ENCODE data around the gene HDAC4.

DNA sequence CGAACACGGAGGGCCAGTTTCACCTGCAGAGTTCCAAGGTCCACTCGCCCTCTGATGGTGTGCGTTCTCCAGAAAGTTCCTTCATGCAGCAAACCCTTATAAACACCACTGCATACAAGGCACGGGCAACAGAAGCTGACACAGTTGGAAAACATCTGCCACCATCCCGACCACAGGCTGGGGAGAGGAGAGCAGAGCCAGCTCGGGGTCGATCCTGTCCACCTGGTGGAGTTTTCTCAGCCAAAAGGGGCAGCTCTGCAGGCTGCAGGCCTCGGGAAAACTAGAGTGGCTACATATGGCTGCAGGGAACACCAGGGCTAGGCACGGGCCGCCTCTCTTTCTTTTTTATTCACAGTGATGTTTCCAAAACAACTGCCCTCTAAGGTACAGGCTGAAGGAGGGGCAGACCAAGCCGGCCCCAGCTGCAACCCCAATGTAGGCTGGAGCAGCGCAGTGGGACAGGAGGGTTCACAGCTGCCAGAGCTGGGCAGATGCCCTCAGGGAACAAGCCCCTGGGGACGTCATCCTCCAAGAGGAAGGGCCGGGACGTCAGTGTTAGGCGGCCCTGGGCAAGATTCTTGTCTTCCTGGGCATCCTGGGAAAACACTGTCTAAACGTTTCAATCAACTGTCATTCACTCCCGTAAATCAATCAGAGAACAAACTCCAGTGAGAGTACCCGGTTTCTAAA lies 278.3 kb downstream of the HDAC4 start:
- TF ChIP-seq, protein P1, sequence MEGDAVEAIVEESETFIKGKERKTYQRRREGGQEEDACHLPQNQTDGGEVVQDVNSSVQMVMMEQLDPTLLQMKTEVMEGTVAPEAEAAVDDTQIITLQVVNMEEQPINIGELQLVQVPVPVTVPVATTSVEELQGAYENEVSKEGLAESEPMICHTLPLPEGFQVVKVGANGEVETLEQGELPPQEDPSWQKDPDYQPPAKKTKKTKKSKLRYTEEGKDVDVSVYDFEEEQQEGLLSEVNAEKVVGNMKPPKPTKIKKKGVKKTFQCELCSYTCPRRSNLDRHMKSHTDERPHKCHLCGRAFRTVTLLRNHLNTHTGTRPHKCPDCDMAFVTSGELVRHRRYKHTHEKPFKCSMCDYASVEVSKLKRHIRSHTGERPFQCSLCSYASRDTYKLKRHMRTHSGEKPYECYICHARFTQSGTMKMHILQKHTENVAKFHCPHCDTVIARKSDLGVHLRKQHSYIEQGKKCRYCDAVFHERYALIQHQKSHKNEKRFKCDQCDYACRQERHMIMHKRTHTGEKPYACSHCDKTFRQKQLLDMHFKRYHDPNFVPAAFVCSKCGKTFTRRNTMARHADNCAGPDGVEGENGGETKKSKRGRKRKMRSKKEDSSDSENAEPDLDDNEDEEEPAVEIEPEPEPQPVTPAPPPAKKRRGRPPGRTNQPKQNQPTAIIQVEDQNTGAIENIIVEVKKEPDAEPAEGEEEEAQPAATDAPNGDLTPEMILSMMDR (conservative IDR thresholded peaks at IDR 0.05; ENCODE audit: low read depth in 2 of 2) = no peak
- TF ChIP-seq POLR2AphosphoS5 (IDR thresholded peaks at IDR 0.05; ENCODE audit: low read depth) (no peak), EZH2 (IDR thresholded peaks at IDR 0.05; ENCODE audit: low read depth, unreplicated experiment) (no peak), STAT1 (IDR thresholded peaks at IDR 0.05; ENCODE audit: unreplicated experiment) (no peak), NANOG (IDR thresholded peaks at IDR 0.05; ENCODE audit: borderline replicate concordance) (no peak), EZH2phosphoT487 (IDR thresholded peaks at IDR 0.05; ENCODE audit: unreplicated experiment) (no peak), CREB1 (CRISPR knock-in tag; IDR thresholded peaks at IDR 0.05; ENCODE audit: low read depth) (no peak), JUNB (IDR thresholded peaks at IDR 0.05; ENCODE audit: unreplicated experiment) (no peak), ZNF331 (CRISPR knock-in tag; IDR thresholded peaks at IDR 0.05; ENCODE audit: low read depth) (no peak), ZNF114 (CRISPR knock-in tag; IDR thresholded peaks at IDR 0.05) (no peak)
- TF ChIP-seq, protein P2, sequence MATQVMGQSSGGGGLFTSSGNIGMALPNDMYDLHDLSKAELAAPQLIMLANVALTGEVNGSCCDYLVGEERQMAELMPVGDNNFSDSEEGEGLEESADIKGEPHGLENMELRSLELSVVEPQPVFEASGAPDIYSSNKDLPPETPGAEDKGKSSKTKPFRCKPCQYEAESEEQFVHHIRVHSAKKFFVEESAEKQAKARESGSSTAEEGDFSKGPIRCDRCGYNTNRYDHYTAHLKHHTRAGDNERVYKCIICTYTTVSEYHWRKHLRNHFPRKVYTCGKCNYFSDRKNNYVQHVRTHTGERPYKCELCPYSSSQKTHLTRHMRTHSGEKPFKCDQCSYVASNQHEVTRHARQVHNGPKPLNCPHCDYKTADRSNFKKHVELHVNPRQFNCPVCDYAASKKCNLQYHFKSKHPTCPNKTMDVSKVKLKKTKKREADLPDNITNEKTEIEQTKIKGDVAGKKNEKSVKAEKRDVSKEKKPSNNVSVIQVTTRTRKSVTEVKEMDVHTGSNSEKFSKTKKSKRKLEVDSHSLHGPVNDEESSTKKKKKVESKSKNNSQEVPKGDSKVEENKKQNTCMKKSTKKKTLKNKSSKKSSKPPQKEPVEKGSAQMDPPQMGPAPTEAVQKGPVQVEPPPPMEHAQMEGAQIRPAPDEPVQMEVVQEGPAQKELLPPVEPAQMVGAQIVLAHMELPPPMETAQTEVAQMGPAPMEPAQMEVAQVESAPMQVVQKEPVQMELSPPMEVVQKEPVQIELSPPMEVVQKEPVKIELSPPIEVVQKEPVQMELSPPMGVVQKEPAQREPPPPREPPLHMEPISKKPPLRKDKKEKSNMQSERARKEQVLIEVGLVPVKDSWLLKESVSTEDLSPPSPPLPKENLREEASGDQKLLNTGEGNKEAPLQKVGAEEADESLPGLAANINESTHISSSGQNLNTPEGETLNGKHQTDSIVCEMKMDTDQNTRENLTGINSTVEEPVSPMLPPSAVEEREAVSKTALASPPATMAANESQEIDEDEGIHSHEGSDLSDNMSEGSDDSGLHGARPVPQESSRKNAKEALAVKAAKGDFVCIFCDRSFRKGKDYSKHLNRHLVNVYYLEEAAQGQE (IDR thresholded peaks at IDR 0.05; ENCODE audit: unreplicated experiment) = no peak
- TF ChIP-seq, protein P3, sequence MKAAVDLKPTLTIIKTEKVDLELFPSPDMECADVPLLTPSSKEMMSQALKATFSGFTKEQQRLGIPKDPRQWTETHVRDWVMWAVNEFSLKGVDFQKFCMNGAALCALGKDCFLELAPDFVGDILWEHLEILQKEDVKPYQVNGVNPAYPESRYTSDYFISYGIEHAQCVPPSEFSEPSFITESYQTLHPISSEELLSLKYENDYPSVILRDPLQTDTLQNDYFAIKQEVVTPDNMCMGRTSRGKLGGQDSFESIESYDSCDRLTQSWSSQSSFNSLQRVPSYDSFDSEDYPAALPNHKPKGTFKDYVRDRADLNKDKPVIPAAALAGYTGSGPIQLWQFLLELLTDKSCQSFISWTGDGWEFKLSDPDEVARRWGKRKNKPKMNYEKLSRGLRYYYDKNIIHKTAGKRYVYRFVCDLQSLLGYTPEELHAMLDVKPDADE (IDR thresholded peaks at IDR 0.05) = no peak

Data from GM23338 (cell line).